IMR-90 (cell line): Measurements from ENCODE around the gene FNDC3A. TPM values are rescaled to one million over a fixed set of nuclear protein-coding genes. Genes with fewer than 3 reads are reported as not detected.

Experiments used
- ATAC-seq: fragments of 200-7000 bp; cut with Tn5 transposase; 2 replicates; pipeline ENCODE4 v1.9.1; 2020; ENCODE audit warnings: low read depth, mild to moderate bottlenecking, moderate library complexity
- BruUV-seq: library from RNA; stranded (reverse); fragments of 400-500 nt; replicated peaks from 2 replicates; lab custom pipeline; 2021; lab: Mats Ljungman, UMichigan
- CTCF ChIA-PET: fragments of 300-600 bp; formaldehyde crosslinking; extraction: SDS; loops from one replicate; lab custom pipeline; 2021; ENCODE audit warnings: antibody characterized with exemption; lab: Yijun Ruan, JAX
- POLR2A ChIA-PET: fragments of 300-600 bp; sonication (Branson Sonifier 250); formaldehyde crosslinking; loops from one replicate; lab custom pipeline; 2022; ENCODE audit warnings: antibody characterized with exemption; ENCODE audit not compliant: unreplicated experiment; lab: Charles Lee
- DNase-seq: peaks from one replicate; pipeline ENCODE4 v3.0.0; 2013
- H2AFZ ChIP-seq: replicated peaks from 2 replicates; pipeline ENCODE3; 2013; ENCODE audit warnings: low read length, mild to moderate bottlenecking; ENCODE audit not compliant: poor library complexity
- H2AK5ac ChIP-seq: 2 replicates; pipeline ENCODE4 v1.6.1; 2013; ENCODE audit warnings: low read depth, low read length, inconsistent platforms
- H2AK9ac ChIP-seq: replicated peaks from 2 replicates; pipeline ENCODE3; 2013; ENCODE audit warnings: mild to moderate bottlenecking, low read depth, low read length, moderate library complexity; ENCODE audit not compliant: poor library complexity
- H2BK120ac ChIP-seq: 2 replicates; pipeline ENCODE4 v1.6.1; 2013; ENCODE audit warnings: low read depth, low read length, inconsistent platforms
- H2BK15ac ChIP-seq: 3 replicates; pipeline ENCODE4 v1.6.1; 2013; ENCODE audit warnings: low read depth, low read length, inconsistent platforms
- H2BK20ac ChIP-seq: 2 replicates; pipeline ENCODE4 v1.6.1; 2013; ENCODE audit warnings: low read depth, mild to moderate bottlenecking, inconsistent platforms, low read length, moderate library complexity
- H2BK5ac ChIP-seq: 2 replicates; pipeline ENCODE4 v1.6.1; 2013; ENCODE audit warnings: mild to moderate bottlenecking, low read depth, low read length, inconsistent platforms; ENCODE audit not compliant: poor library complexity, severe bottlenecking
- H3K14ac ChIP-seq: replicated peaks from 2 replicates; pipeline ENCODE4 v1.6.1; 2013; ENCODE audit warnings: low read depth, low read length, inconsistent platforms
- H3K18ac ChIP-seq: 2 replicates; pipeline ENCODE4 v1.6.1; 2013; ENCODE audit warnings: low read depth, low read length, control low read depth
- H3K23ac ChIP-seq: 2 replicates; pipeline ENCODE4 v1.6.1; 2013; ENCODE audit warnings: low read depth, low read length, inconsistent platforms
- H3K27ac ChIP-seq: 2 replicates; pipeline ENCODE4 v1.5.1; 2013; ENCODE audit warnings: mild to moderate bottlenecking, control low read depth, low read length; ENCODE audit not compliant: insufficient read depth
- H3K27me3 ChIP-seq: 2 replicates; pipeline ENCODE4 v1.6.1; 2013; ENCODE audit warnings: low read length; ENCODE audit not compliant: control insufficient read depth, insufficient read depth
- H3K36me3 ChIP-seq: 2 replicates; pipeline ENCODE4 v1.6.1; 2013; ENCODE audit warnings: low read length, mixed read lengths; ENCODE audit not compliant: control insufficient read depth, insufficient read depth
- H3K4ac ChIP-seq: 2 replicates; pipeline ENCODE4 v1.6.1; 2013; ENCODE audit warnings: low read depth, low read length, inconsistent platforms
- H3K4me1 ChIP-seq: 2 replicates; pipeline ENCODE4 v1.6.1; 2013; ENCODE audit warnings: low read length, mixed read lengths; ENCODE audit not compliant: control insufficient read depth, insufficient read depth
- H3K4me2 ChIP-seq: 2 replicates; pipeline ENCODE4 v1.6.1; 2013; ENCODE audit warnings: low read depth, mild to moderate bottlenecking, control low read depth, low read length, moderate library complexity
- H3K4me3 ChIP-seq: 2 replicates; pipeline ENCODE4 v1.5.1; 2013; ENCODE audit warnings: low read depth, mild to moderate bottlenecking, control low read depth, low read length, moderate library complexity; ENCODE audit not compliant: insufficient read depth
- H3K56ac ChIP-seq: 2 replicates; pipeline ENCODE4 v1.6.1; 2013; ENCODE audit warnings: low read length, inconsistent platforms; ENCODE audit not compliant: insufficient read depth; ENCODE audit errors: extremely low read depth
- H3K79me1 ChIP-seq, 2 experiments: 2 replicates each; pipeline ENCODE4 v1.6.1; 2013; ENCODE audit warnings: low read length in 2 of 2, inconsistent platforms in 1 of 2, low read depth in 1 of 2
- H3K9ac ChIP-seq: 2 replicates; pipeline ENCODE4 v1.6.1; 2013; ENCODE audit warnings: low read depth, low read length, control low read depth
- H3K9me1 ChIP-seq: 2 replicates; pipeline ENCODE4 v1.6.1; 2013; ENCODE audit warnings: low read length, inconsistent platforms; ENCODE audit not compliant: insufficient read depth
- H3K9me3 ChIP-seq: 2 replicates; pipeline ENCODE4 v1.6.1; 2013; ENCODE audit warnings: low read length; ENCODE audit not compliant: control insufficient read depth, insufficient read depth
- H4K20me1 ChIP-seq: 2 replicates; pipeline ENCODE4 v1.6.1; 2013; ENCODE audit warnings: low read length, inconsistent platforms; ENCODE audit not compliant: insufficient read depth
- H4K5ac ChIP-seq: 2 replicates; pipeline ENCODE4 v1.6.1; 2013; ENCODE audit warnings: mild to moderate bottlenecking, low read depth, low read length, control low read depth
- H4K8ac ChIP-seq, 2 experiments: 2 replicates each; pipeline ENCODE4 v1.6.1; 2013; ENCODE audit warnings: low read depth in 2 of 2, low read length in 2 of 2, control low read depth in 1 of 2, inconsistent platforms in 1 of 2
- H4K91ac ChIP-seq: 2 replicates; pipeline ENCODE4 v1.6.1; 2013; ENCODE audit warnings: low read depth, low read length, inconsistent platforms; ENCODE audit not compliant: insufficient read depth
- BHLHE40 ChIP-seq: fragments of 150-350 bp; IDR thresholded peaks from 2 replicates; pipeline ENCODE4 v1.6.1; 2016; ENCODE audit warnings: mild to moderate bottlenecking, low read depth, low read length
- CHD1 ChIP-seq: IDR thresholded peaks from 2 replicates; pipeline ENCODE4 v1.6.1; 2012; ENCODE audit warnings: low read depth, low read length, improper control_type of control experiment
- ELK1 ChIP-seq: fragments of 150-350 bp; IDR thresholded peaks from 2 replicates; pipeline ENCODE4 v1.6.1; 2016; ENCODE audit warnings: low read depth, mild to moderate bottlenecking, low read length, moderate library complexity, borderline replicate concordance
- FOS ChIP-seq: fragments of 150-350 bp; IDR thresholded peaks from 2 replicates; pipeline ENCODE4 v1.6.1; 2016; ENCODE audit warnings: low read depth, low read length
- MAFK ChIP-seq: IDR thresholded peaks from 2 replicates; pipeline ENCODE4 v1.6.1; 2012; ENCODE audit warnings: low read depth, low read length, improper control_type of control experiment
- MAZ ChIP-seq: IDR thresholded peaks from 2 replicates; pipeline ENCODE4 v1.6.1; 2012; ENCODE audit warnings: low read depth, mild to moderate bottlenecking, low read length, improper control_type of control experiment, moderate library complexity, borderline replicate concordance
- MXI1 ChIP-seq: IDR thresholded peaks from 2 replicates; pipeline ENCODE4 v1.6.1; 2012; ENCODE audit warnings: low read depth, mild to moderate bottlenecking, low read length, moderate library complexity, borderline replicate concordance
- NFE2L2 ChIP-seq: fragments of 150-350 bp; IDR thresholded peaks from 2 replicates; pipeline ENCODE4 v1.6.1; 2016; ENCODE audit warnings: low read depth, mild to moderate bottlenecking, low read length
- POLR2A ChIP-seq: IDR thresholded peaks from 2 replicates; pipeline ENCODE4 v1.6.1; 2012; ENCODE audit warnings: mild to moderate bottlenecking, low read depth, low read length
- RAD21 ChIP-seq: IDR thresholded peaks from 2 replicates; pipeline ENCODE4 v1.6.1; 2012; ENCODE audit warnings: low read length, improper control_type of control experiment
- RCOR1 ChIP-seq: IDR thresholded peaks from 2 replicates; pipeline ENCODE4 v1.6.1; 2012; ENCODE audit warnings: mild to moderate bottlenecking, low read length, improper control_type of control experiment; ENCODE audit not compliant: insufficient replicate concordance
- RFX5 ChIP-seq: IDR thresholded peaks from 2 replicates; pipeline ENCODE4 v1.8.0; 2012; ENCODE audit warnings: low read depth, mild to moderate bottlenecking, low read length, moderate library complexity
- WGBS, 2 experiments: methylation state at CpG; one replicate each; pipeline versions ENCODE4 v1.1.5 to v1.1.7; 2013; ENCODE audit warnings: missing lambda C conversion rate in 2 of 2; ENCODE audit not compliant: insufficient read length in 1 of 2; ENCODE audit errors: extremely low coverage in 2 of 2; 5-methylcytosine and 5-hydroxymethylcytosine counted together
- dilution Hi-C: fragments of 300-500 bp; cut with HindIII; formaldehyde crosslinking; loops from one replicate; pipeline ENCODE4 v1.14.3; 2018; ENCODE audit warnings: low sequenced_read_pairs; ENCODE audit not compliant: unreplicated experiment
- in situ Hi-C: fragments of 300-500 bp; cut with MboI; formaldehyde crosslinking; loops from 3 replicates; pipeline ENCODE4 v1.14.3; 2019; ENCODE audit warnings: low sequenced_read_pairs, inconsistent platforms, mixed read lengths
- intact Hi-C: fragments of 100-400 bp; cut with micrococcal nuclease; formaldehyde crosslinking; loops from 2 replicates; pipeline ENCODE4 v1.10.0; 2022
- polyA plus RNA-seq, 3 experiments: library from polyadenylated mRNA; depleted of rRNA; stranded (reverse); fragments of >200 nt; gene quantifications; 2 replicates each; pipeline ENCODE4 v1.2.3, GENCODE V29; 2012; ENCODE audit warnings: low replicate concordance in 1 of 3
- total RNA-seq: library from RNA; depleted of rRNA; stranded (reverse); fragments of >200 nt; gene quantifications from 2 replicates; pipeline ENCODE4 v1.2.3, GENCODE V29; 2012
- TF ChIP-seq, protein P1 (sequence below): conservative IDR thresholded peaks from 2 replicates; pipeline ENCODE4 v1.5.1; 2012; ENCODE audit warnings: mild to moderate bottlenecking, low read depth, low read length, improper control_type of control experiment
- TF ChIP-seq, protein P2 (sequence below): fragments of 150-350 bp; IDR thresholded peaks from 2 replicates; pipeline ENCODE4 v1.6.1; 2017; ENCODE audit warnings: mild to moderate bottlenecking, antibody characterized with exemption, low read length, low read depth

FNDC3A gene
- total and polyA plus RNA-seq, 2 of the 4 experiments (the other 2 are of a cell fraction) = 29.2 to 60.4 TPM

DNA sequence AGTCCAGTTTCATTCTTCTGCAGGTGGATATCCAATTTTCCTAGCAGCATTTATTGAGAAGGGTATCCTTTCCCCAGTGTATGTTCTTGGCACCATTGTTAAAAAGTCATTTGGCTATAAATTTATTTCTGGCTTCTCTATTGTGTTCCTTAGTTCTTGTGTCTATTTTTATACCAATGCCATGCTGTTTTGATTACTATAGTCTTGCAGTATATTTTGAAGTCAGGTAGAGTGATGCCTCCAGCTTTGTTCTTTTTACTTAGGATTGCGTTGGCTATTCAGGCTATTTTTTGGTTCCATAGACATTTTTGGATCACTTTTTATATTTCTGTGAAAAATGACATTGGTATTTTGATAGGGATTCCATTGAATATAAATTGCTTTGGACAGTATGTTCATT lies 172.7 kb downstream of the FNDC3A start:
- H3K9me3 ChIP-seq = peaks cover 4% of the 10 kb centered on the region
- H2BK120ac ChIP-seq = no peak overlapping the region
- H3K9me1 ChIP-seq = no peaks in the 10 kb centered on the region
- CTCF ChIA-PET = interaction anchor here (0.7 kb wide), 1 partner anchor 1645 kb away, joined by 11 read pairs; no protein-coding TSS in a partner anchor
- no peak overlapping the region for H3K4ac ChIP-seq
- BruUV-seq = no TSS peak
- DNase-seq (no peak), ATAC-seq (no peak)
- H3K36me3 ChIP-seq = peaks cover 17% of the 10 kb centered on the region
- H2BK20ac ChIP-seq = no peak overlapping the region
- H2AK5ac ChIP-seq = no peak overlapping the region
- no peak overlapping the region for H4K8ac ChIP-seq
- POLR2A ChIA-PET = no interaction called here
- H4K20me1 ChIP-seq = no peaks in the 10 kb centered on the region
- no peaks in the 10 kb centered on the region for H3K27me3 ChIP-seq
- TF ChIP-seq NFE2L2 (no peak), MAZ (no peak), CHD1 (no peak), MXI1 (no peak), BHLHE40 (no peak), MAFK (no peak), POLR2A (no peak), RAD21 (no peak), RCOR1 (no peak), FOS (no peak), RFX5 (no peak), ELK1 (no peak)
- TF ChIP-seq, protein P1, sequence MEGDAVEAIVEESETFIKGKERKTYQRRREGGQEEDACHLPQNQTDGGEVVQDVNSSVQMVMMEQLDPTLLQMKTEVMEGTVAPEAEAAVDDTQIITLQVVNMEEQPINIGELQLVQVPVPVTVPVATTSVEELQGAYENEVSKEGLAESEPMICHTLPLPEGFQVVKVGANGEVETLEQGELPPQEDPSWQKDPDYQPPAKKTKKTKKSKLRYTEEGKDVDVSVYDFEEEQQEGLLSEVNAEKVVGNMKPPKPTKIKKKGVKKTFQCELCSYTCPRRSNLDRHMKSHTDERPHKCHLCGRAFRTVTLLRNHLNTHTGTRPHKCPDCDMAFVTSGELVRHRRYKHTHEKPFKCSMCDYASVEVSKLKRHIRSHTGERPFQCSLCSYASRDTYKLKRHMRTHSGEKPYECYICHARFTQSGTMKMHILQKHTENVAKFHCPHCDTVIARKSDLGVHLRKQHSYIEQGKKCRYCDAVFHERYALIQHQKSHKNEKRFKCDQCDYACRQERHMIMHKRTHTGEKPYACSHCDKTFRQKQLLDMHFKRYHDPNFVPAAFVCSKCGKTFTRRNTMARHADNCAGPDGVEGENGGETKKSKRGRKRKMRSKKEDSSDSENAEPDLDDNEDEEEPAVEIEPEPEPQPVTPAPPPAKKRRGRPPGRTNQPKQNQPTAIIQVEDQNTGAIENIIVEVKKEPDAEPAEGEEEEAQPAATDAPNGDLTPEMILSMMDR = no peak
- TF ChIP-seq, protein P2, sequence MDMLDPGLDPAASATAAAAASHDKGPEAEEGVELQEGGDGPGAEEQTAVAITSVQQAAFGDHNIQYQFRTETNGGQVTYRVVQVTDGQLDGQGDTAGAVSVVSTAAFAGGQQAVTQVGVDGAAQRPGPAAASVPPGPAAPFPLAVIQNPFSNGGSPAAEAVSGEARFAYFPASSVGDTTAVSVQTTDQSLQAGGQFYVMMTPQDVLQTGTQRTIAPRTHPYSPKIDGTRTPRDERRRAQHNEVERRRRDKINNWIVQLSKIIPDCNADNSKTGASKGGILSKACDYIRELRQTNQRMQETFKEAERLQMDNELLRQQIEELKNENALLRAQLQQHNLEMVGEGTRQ = no peak
- no peak overlapping the region for H3K18ac ChIP-seq
- H3K27ac ChIP-seq = no peak overlapping the region
- no peak overlapping the region for H3K4me2 ChIP-seq
- H2BK15ac ChIP-seq = no peak overlapping the region
- intact Hi-C loops (no loop called here), dilution Hi-C loops (no loop called here), in situ Hi-C loops (no loop called here)
- H3K79me1 ChIP-seq = peaks cover 11 to 20% of the 10 kb centered on the region in 2 experiments; a peak in 3 of 4 replicates
- H2AFZ ChIP-seq = no peak overlapping the region
- H4K91ac ChIP-seq = no peak overlapping the region
- H4K5ac ChIP-seq = no peak overlapping the region
- no CpG with 5 or more reads among the region's 1 CpG for WGBS, 2 experiments
- H3K4me3 ChIP-seq = no peak overlapping the region
- no peak overlapping the region for H3K14ac ChIP-seq
- H3K4me1 ChIP-seq = no peaks in the 10 kb centered on the region; the same call in 1 of the 2 replicates
- no peak overlapping the region for H3K23ac ChIP-seq
- H3K9ac ChIP-seq = no peak overlapping the region
- H3K56ac ChIP-seq = no peak overlapping the region
- H2BK5ac ChIP-seq = no peak overlapping the region
- no peak overlapping the region for H2AK9ac ChIP-seq
